Muscle of leg (tissue), 11 donors: ENCODE data around the gene MFSD6. TPM values are rescaled to one million over a fixed set of nuclear protein-coding genes. Genes with fewer than 3 reads are reported as not detected.
"Not testable (repeated sequence)": the region's sequence is repeated elsewhere in the genome, so short reads cannot be mapped to it uniquely, and the experiment has no call there.

Experiments used
- DNase-seq: peaks from one replicate; pipeline ENCODE4 v3.0.0; 2013
- H3K27ac ChIP-seq: one replicate; pipeline ENCODE4 v1.5.1; 2013; ENCODE audit warnings: mild to moderate bottlenecking, low read length, control low read depth
- H3K27me3 ChIP-seq: one replicate; pipeline ENCODE4 v1.6.1; 2013; ENCODE audit warnings: low read length; ENCODE audit not compliant: control insufficient read depth, insufficient read depth
- H3K36me3 ChIP-seq: one replicate; pipeline ENCODE4 v1.6.1; 2013; ENCODE audit warnings: low read length; ENCODE audit not compliant: control insufficient read depth, insufficient read depth
- H3K4me1 ChIP-seq: one replicate; pipeline ENCODE4 v1.6.1; 2013; ENCODE audit warnings: low read length; ENCODE audit not compliant: control insufficient read depth, insufficient read depth
- H3K4me3 ChIP-seq: one replicate; pipeline ENCODE4 v1.5.1; 2013; ENCODE audit warnings: low read length, control low read depth
- H3K9me3 ChIP-seq: replicated peaks from 2 replicates; pipeline ENCODE4 v1.6.1; 2013; ENCODE audit warnings: low read depth, low read length; ENCODE audit not compliant: control insufficient read depth
- WGBS: methylation state at CpG from one replicate; pipeline ENCODE4 v1.1.5; 2013; ENCODE audit warnings: missing lambda C conversion rate; ENCODE audit not compliant: insufficient coverage; 5-methylcytosine and 5-hydroxymethylcytosine counted together
- polyA plus RNA-seq, 8 donors: library from polyadenylated mRNA; unstranded; fragments of 120-200 nt; gene quantifications; one replicate each; pipeline versions ENCODE4 v1.2.1 to v1.2.3, GENCODE V29; 2013; ENCODE audit warnings: inconsistent platforms in 1 of 8, low replicate concordance in 1 of 8; ENCODE audit not compliant: insufficient read length in 8 of 8, insufficient read depth in 1 of 8
- total RNA-seq: library from RNA; stranded (reverse); fragments of 120-200 nt; gene quantifications from one replicate; pipeline ENCODE4 v1.2.4, GENCODE V29; 2013

Gene MFSD6
- total and polyA plus RNA-seq, 9 donors, result 7.1 to 14.3 (median 9.0) TPM

- Histone ChIP-seq H3K27ac (no peak overlapping the region), H3K36me3 (peaks cover 3% of the 10 kb centered on the region), H3K9me3 (no peaks in the 10 kb centered on the region), H3K4me1 (no peaks in the 10 kb centered on the region), H3K27me3 (no peaks in the 10 kb centered on the region), H3K4me3 (no peak overlapping the region)
- DNase-seq, result no peak
- WGBS, result 90% methylated on average over 6 of the region's 8 CpGs
These were observed 50.4 kb downstream of the MFSD6 start for GRCh38 chr2:190458352-190459107.

GRCh38 chr2:190459881-190460280, 51.7 kb downstream of the MFSD6 start:
- Histone ChIP-seq H3K27ac (no peak overlapping the region), H3K9me3 (no peaks in the 10 kb centered on the region), H3K27me3 (no peaks in the 10 kb centered on the region), H3K4me1 (no peaks in the 10 kb centered on the region), H3K4me3 (no peak overlapping the region), H3K36me3 (no peaks in the 10 kb centered on the region)
- no CpG with 5 or more reads among the region's 1 CpG for WGBS
- DNase-seq, result no peak

- H3K27me3 ChIP-seq, result no peaks in the 10 kb centered on the region
- no peaks in the 10 kb centered on the region for H3K9me3 ChIP-seq
- H3K36me3 ChIP-seq, result no peaks in the 10 kb centered on the region
- H3K27ac ChIP-seq, result no peak overlapping the region
- no peaks in the 10 kb centered on the region for H3K4me1 ChIP-seq
- WGBS, result 100% methylated on average over 1 of the region's 5 CpGs
- DNase-seq, result no peak
- H3K4me3 ChIP-seq, result no peak overlapping the region
These were observed 52.3 kb downstream of the MFSD6 start for GRCh38 chr2:190460487-190460886.

- no peak overlapping the region for H3K4me3 ChIP-seq
- DNase-seq, result no peak
- no peaks in the 10 kb centered on the region for H3K27me3 ChIP-seq
- no peaks in the 10 kb centered on the region for H3K9me3 ChIP-seq
- H3K27ac ChIP-seq, result no peak overlapping the region
- 88% methylated on average over 1 of the region's 2 CpGs for WGBS
- no peaks in the 10 kb centered on the region for H3K36me3 ChIP-seq
- peaks cover 6% of the 10 kb centered on the region for H3K4me1 ChIP-seq
These were observed 54.0 kb downstream of the MFSD6 start for GRCh38 chr2:190462181-190462580.

GRCh38 chr2:190462611-190463010, 54.5 kb downstream of the MFSD6 start:
- peaks cover 11% of the 10 kb centered on the region for H3K4me1 ChIP-seq
- H3K36me3 ChIP-seq, result no peaks in the 10 kb centered on the region
- no peak overlapping the region for H3K27ac ChIP-seq
- 100% methylated on average over 1 of the region's 1 CpG for WGBS
- H3K27me3 ChIP-seq, result no peaks in the 10 kb centered on the region
- no peaks in the 10 kb centered on the region for H3K9me3 ChIP-seq
- DNase-seq, result no peak
- H3K4me3 ChIP-seq, result no peak overlapping the region

- Histone ChIP-seq H3K9me3 (no peaks in the 10 kb centered on the region), H3K27ac (no peak overlapping the region), H3K4me3 (no peak overlapping the region), H3K4me1 (peaks cover 24% of the 10 kb centered on the region), H3K27me3 (no peaks in the 10 kb centered on the region), H3K36me3 (no peaks in the 10 kb centered on the region)
- no peak for DNase-seq
- no CpG with 5 or more reads among the region's 2 CpGs for WGBS
These were observed 56.9 kb downstream of the MFSD6 start for GRCh38 chr2:190465060-190465459.

GRCh38 chr2:190466819-190467446, 58.8 kb downstream of the MFSD6 start:
- WGBS, result 53% methylated on average over 3 of the region's 5 CpGs
- no peak overlapping the region for H3K4me3 ChIP-seq
- no peaks in the 10 kb centered on the region for H3K9me3 ChIP-seq
- H3K36me3 ChIP-seq, result peaks cover 3% of the 10 kb centered on the region
- H3K27ac ChIP-seq, result peak overlapping the region; percentile 89
- peaks cover 24% of the 10 kb centered on the region for H3K4me1 ChIP-seq
- peak; percentile 75 for DNase-seq
- H3K27me3 ChIP-seq, result no peaks in the 10 kb centered on the region

- DNase-seq, result peak; percentile 86
- H3K4me1 ChIP-seq, result peaks cover 24% of the 10 kb centered on the region
- 12% methylated on average over 5 of the region's 5 CpGs for WGBS
These were observed 59.5 kb downstream of the MFSD6 start for GRCh38 chr2:190467575-190468083.

GRCh38 chr2:190468354-190468753, 60.2 kb downstream of the MFSD6 start:
- peak overlapping the region; percentile 89 for H3K27ac ChIP-seq
- DNase-seq, H3K27me3 ChIP-seq, H3K4me3 ChIP-seq, H3K9me3 ChIP-seq, H3K36me3 ChIP-seq: not testable (repeated sequence)
- H3K4me1 ChIP-seq, result peaks cover 24% of the 10 kb centered on the region
- WGBS, result no CpG with 5 or more reads among the region's 1 CpG

More at GRCh38 chr2:190467575-190468083, 59.5 kb downstream of the MFSD6 start:
- Histone ChIP-seq H3K9me3 (no peaks in the 10 kb centered on the region), H3K27me3 (no peaks in the 10 kb centered on the region), H3K27ac (peak overlapping the region; percentile 89), H3K36me3 (peaks cover 3% of the 10 kb centered on the region), H3K4me3 (no peak overlapping the region)

- H3K27ac ChIP-seq, result peak overlapping the region; percentile 89
- no peak overlapping the region for H3K4me3 ChIP-seq
- H3K4me1 ChIP-seq, result peaks cover 24% of the 10 kb centered on the region
These were observed 60.8 kb downstream of the MFSD6 start for GRCh38 chr2:190468814-190469569.

More at GRCh38 chr2:190468814-190469569, 60.8 kb downstream of the MFSD6 start:
- H3K27me3 ChIP-seq, result no peaks in the 10 kb centered on the region
- peak; percentile 98 for DNase-seq
- WGBS, result no CpG with 5 or more reads among the region's 4 CpGs
- H3K36me3 ChIP-seq, result peaks cover 3% of the 10 kb centered on the region
- H3K9me3 ChIP-seq, result no peaks in the 10 kb centered on the region
